ENCODE data around the gene MAP6. TPM values are rescaled to one million over a fixed set of nuclear protein-coding genes. Genes with fewer than 3 reads are reported as not detected.

MAP6 gene
- polyA plus RNA-seq, 1 donor (not counting 4 experiments of a cell fraction or from before 2014, with no cell fraction given): 1.7 TPM

GRCh38 chr11:75593286-75593915, 75.4 kb downstream of the MAP6 start:
- dilution Hi-C loops (cut with MboI; ENCODE audit: extremely low pct_ligation_motif_present, low sequenced_read_pairs): no loop called here
- Histone ChIP-seq H3K4me2 (ENCODE audit: control insufficient read depth, extremely low read depth, insufficient read depth, low read depth, low read length) (no peak overlapping the region), H3K79me2 (ENCODE audit: control insufficient read depth, insufficient read depth, low read length) (no peaks in the 10 kb centered on the region)

GRCh38 chr11:75592715-75593114, 76.1 kb downstream of the MAP6 start:
- no peaks in the 10 kb centered on the region for H3K27me3 ChIP-seq (ENCODE audit: control insufficient read depth, extremely low read depth, insufficient read depth, low read length)
- no peak for FAIRE-seq

More at GRCh38 chr11:75593286-75593915, 75.4 kb downstream of the MAP6 start:
- Histone ChIP-seq H3K9me3 (ENCODE audit: control insufficient read depth, low read depth, low read length) (no peaks in the 10 kb centered on the region), H3K27ac (ENCODE audit: control insufficient read depth, insufficient read depth, low read length) (no peak overlapping the region), H3K4me3 (ENCODE audit: control insufficient read depth in 2 of 3, extremely low read depth in 1 of 3, insufficient read depth in 2 of 3, low read depth in 1 of 3, low read length in 3 of 3) (no peak overlapping the region), H4K20me1 (ENCODE audit: control insufficient read depth, extremely low read depth, insufficient read depth, low read length) (no peaks in the 10 kb centered on the region), H3K36me3 (ENCODE audit: control insufficient read depth in 2 of 2, extremely low read depth in 1 of 2, insufficient read depth in 2 of 2, low read length in 2 of 2) (no peaks in the 10 kb centered on the region), H2AFZ (ENCODE audit: control insufficient read depth, low read length) (no peak overlapping the region), H3K9me1 (ENCODE audit: control insufficient read depth, extremely low read depth, insufficient read depth, low read length) (no peaks in the 10 kb centered on the region), H3K27me3 (ENCODE audit: control insufficient read depth, extremely low read depth, insufficient read depth, low read length) (no peaks in the 10 kb centered on the region), H3K4me1 (ENCODE audit: control insufficient read depth, extremely low read depth, insufficient read depth, low read length) (no peaks in the 10 kb centered on the region), H3K9ac (ENCODE audit: control insufficient read depth, extremely low read depth, insufficient read depth, low read length) (no peak overlapping the region)
- TF ChIP-seq EZH2 (IDR thresholded peaks at IDR 0.05; ENCODE audit: low read length) (no peak), CTCF (optimal IDR thresholded peaks at IDR 0.05 in 1 of 3, IDR thresholded peaks at IDR 0.05 in 1 of 3, conservative IDR thresholded peaks at IDR 0.05 in 1 of 3; ENCODE audit: extremely low read depth in 1 of 3, insufficient read depth in 2 of 3, low read length in 3 of 3) (no peak)
- DNase-seq (ENCODE audit: low read depth, low spot score) (no peak), FAIRE-seq (no peak)

More at GRCh38 chr11:75592715-75593114, 76.1 kb downstream of the MAP6 start:
- Histone ChIP-seq H3K9me3 (ENCODE audit: control insufficient read depth, low read depth, low read length) (no peaks in the 10 kb centered on the region), H3K36me3 (ENCODE audit: control insufficient read depth in 2 of 2, extremely low read depth in 1 of 2, insufficient read depth in 2 of 2, low read length in 2 of 2) (no peaks in the 10 kb centered on the region), H3K4me3 (ENCODE audit: control insufficient read depth in 2 of 3, extremely low read depth in 1 of 3, insufficient read depth in 2 of 3, low read depth in 1 of 3, low read length in 3 of 3) (no peak overlapping the region), H4K20me1 (ENCODE audit: control insufficient read depth, extremely low read depth, insufficient read depth, low read length) (no peaks in the 10 kb centered on the region), H3K9ac (ENCODE audit: control insufficient read depth, extremely low read depth, insufficient read depth, low read length) (no peak overlapping the region), H3K4me2 (ENCODE audit: control insufficient read depth, extremely low read depth, insufficient read depth, low read depth, low read length) (no peak overlapping the region), H3K4me1 (ENCODE audit: control insufficient read depth, extremely low read depth, insufficient read depth, low read length) (no peaks in the 10 kb centered on the region), H3K9me1 (ENCODE audit: control insufficient read depth, extremely low read depth, insufficient read depth, low read length) (no peaks in the 10 kb centered on the region), H2AFZ (ENCODE audit: control insufficient read depth, low read length) (no peak overlapping the region), H3K79me2 (ENCODE audit: control insufficient read depth, insufficient read depth, low read length) (no peaks in the 10 kb centered on the region), H3K27ac (ENCODE audit: control insufficient read depth, insufficient read depth, low read length) (no peak overlapping the region)
- dilution Hi-C loops (cut with MboI; ENCODE audit: extremely low pct_ligation_motif_present, low sequenced_read_pairs): no loop called here
- no peak for TF ChIP-seq EZH2 (IDR thresholded peaks at IDR 0.05; ENCODE audit: low read length)
- peak in 1 of 3 experiments; percentile 40 for TF ChIP-seq CTCF (optimal IDR thresholded peaks at IDR 0.05 in 1 of 3, IDR thresholded peaks at IDR 0.05 in 1 of 3, conservative IDR thresholded peaks at IDR 0.05 in 1 of 3; ENCODE audit: extremely low read depth in 1 of 3, insufficient read depth in 2 of 3, low read length in 3 of 3)
- DNase-seq (ENCODE audit: low read depth, low spot score): no peak

All from keratinocyte (primary cell).